Activated CD8-positive, alpha-beta memory T cell treated with anti-CD3 and anti-CD28 coated beads for 24 hours (primary cell): Measurements from ENCODE around the gene CMTM8.

Experiments used
- DNase-seq: peaks from one replicate; pipeline ENCODE4 v3.0.0-alpha.2; 2020

CMTM8 gene

DNA sequence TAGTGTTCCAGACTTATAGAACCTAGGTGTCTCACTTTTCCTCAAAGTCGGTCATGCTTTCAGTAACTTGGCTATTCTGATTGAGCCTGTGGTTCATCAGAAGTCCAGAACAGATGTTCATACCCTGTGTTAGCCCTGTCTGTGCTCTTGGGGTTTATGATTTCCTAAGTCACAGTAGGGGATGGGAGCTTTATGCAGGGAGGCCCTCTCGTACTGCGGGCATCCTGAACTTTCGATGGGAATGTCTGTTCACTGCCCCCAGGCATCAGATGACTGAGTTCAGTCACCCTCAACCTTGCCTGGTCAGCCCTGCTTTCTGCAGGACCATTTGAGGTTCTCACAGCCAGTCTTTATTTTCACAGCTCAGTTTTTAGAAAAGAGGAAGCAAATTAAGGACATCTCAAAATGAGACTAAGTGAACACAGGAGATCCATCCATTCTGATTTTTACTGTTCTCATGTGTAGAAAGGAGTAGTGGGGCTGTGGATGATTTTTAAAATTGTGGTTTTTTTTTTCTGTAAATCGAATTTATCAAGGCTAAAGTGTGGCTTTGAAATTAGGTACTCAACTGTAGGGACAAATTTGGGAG, 71.3 kb downstream of the CMTM8 start:
- DNase-seq = no peak

DNA sequence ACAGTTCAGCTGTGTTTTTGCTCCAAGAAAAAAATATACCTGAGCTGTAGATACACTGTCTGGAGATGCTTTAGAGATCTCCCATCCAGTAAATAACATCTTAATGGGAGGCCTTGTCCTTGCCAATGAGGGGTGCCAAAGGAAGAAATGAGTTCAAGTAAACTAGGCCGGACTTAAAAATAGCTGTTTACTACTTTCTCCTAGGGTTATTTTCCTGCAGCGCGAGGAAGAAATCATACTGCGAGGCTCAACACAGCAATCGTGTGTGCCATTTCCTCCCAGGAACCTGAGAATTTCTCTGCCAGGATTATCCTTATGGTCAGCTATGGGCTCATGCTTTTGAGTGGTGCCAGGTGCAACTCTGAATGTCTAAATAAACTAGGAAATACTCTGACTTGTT, 71.9 kb downstream of the CMTM8 start:
- no peak for DNase-seq

DNA sequence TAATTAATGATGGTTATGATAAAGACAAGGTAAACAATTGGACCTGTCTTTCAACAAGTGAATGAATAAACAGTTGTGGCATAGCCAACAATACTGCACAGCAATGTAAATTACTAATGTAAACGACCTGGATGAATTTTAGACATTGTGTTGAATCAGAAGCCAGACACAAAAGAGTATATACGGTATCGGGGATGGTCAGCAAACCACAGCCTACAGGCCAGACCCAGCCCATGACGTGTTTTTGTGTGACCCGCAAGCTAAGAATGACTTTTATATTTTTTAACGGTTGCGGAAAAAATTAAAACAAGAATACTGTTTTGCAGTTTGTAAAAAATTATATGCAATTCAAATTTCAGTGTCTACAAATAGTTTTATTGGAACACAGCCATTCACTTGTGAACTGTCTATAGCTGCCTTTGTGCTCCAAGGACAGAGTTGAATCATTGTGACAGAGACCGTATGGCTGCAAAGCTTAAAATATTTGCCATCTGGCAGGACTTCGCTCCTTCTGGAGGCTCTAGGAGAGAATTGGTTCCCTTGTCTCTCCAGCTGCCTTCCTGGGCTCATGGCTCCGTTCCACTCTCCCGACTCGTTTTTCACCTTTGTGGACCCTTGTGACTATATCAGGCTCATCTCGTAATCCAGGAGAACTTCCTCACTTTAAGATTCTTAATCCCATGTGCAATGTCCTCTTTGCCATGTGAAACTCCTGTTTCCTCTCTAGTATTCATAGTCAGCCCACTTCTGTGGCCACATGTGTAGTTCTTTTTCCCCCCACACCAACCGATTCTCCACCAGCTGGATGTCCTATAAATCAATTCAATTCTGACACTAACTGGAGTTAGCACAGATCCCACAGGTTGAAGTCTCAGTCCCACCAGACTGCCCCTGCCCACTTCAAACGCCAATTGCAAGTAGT, 72.7 kb downstream of the CMTM8 start:
- no peak for DNase-seq

GRCh38 chr3:32312251-32312650, 73.8 kb downstream of the CMTM8 start:
- no peak for DNase-seq

DNA sequence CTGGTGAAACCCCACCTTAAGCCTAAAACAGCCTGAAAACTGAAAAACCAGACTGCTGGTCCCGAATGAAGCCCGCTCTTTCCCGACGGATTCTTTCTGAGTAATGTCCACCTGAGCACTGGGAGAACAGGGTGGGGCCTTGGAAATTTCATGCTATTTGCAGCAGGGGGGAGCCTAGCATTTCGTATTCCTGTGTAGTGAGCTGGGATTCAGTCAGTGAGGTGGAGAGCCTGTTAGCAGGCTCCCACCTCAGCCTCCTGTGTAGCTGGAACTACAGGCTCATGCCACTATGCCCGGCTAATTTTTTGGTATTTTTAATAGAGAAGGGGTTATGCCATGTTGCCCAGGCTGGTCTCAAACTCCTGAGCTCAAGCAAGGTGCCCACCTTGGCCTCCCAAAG, 74.7 kb downstream of the CMTM8 start:
- DNase-seq = no peak

DNA sequence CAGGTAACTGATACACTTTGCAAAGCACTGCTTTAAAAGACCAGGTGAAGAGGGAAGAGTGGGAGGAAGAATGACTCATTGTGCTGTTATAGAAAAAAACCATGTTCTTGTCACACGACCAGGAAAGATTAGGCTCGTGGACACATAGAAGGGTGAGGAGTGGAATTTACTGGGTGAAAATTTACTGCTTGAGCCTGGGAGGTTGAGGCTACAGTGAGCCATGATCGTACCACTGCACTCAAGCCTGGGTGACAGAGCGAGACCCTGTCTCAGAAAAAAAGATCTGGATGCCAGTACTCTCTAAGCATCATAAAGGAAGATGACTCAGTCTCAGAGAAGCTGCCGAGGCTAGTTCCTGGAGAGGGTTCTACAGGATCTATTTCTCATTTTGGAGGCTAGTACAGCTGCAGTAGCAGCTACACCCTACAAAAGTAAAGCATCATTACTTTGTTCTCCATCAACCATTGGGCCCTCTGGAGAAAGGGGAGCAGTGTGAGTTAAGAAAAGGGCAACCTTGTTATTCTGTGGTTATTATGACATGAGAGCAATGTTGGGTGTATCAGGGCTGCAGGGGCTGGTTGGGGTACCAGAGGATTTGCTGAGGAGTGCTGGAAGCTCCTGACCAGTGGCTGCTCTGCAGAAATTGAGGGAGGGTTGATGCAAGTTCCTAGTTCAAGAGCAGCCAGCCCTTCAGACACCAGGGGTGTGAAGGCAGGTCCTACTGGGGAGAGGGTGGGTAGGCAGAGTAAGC, 75.4 kb downstream of the CMTM8 start:
- peak; percentile 65 for DNase-seq

DNA sequence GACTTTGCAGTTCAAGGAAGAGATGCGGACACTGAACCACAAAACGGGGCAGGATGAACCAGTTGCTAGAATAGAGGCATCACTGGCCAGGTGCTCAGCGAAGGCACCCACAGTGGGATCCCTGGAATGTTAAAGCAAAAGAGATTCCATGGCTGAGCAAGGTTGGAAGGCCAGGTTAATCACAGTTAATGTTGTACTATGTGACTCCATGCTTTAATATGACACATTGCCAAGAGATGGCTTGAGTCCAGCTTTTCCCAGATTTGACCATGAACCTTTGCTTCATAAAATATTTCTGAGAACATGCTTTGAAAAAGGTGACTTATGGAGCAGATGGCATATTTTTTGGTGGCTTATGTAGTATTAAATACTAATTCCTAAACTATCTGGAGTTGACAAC, 77.0 kb downstream of the CMTM8 start:
- DNase-seq = no peak

GRCh38 chr3:32316319-32316718, 77.8 kb downstream of the CMTM8 start:
- no peak for DNase-seq

GRCh38 chr3:32316976-32317375, 78.5 kb downstream of the CMTM8 start:
- DNase-seq = no peak

DNA sequence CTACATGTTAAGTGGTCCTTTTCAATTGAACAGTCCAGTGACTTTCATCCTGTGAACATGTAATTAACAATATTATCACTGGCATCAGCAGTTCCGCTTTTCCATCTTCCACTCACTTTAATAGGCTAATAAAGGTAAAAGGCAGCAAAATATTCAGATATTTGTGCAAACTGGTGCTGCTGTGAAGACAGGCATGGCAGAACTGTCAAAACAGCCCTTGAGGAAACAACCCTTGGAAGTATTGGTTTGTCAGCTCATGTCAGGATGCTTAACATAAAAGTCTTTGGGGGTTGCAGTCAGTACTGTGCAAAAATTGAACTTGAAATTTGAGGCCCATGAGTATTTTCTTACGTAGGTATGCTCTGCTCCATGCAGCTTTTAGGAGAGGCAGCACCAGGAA, 81.1 kb downstream of the CMTM8 start:
- DNase-seq = no peak

GRCh38 chr3:32320080-32320479, 81.6 kb downstream of the CMTM8 start:
- DNase-seq = no peak

DNA sequence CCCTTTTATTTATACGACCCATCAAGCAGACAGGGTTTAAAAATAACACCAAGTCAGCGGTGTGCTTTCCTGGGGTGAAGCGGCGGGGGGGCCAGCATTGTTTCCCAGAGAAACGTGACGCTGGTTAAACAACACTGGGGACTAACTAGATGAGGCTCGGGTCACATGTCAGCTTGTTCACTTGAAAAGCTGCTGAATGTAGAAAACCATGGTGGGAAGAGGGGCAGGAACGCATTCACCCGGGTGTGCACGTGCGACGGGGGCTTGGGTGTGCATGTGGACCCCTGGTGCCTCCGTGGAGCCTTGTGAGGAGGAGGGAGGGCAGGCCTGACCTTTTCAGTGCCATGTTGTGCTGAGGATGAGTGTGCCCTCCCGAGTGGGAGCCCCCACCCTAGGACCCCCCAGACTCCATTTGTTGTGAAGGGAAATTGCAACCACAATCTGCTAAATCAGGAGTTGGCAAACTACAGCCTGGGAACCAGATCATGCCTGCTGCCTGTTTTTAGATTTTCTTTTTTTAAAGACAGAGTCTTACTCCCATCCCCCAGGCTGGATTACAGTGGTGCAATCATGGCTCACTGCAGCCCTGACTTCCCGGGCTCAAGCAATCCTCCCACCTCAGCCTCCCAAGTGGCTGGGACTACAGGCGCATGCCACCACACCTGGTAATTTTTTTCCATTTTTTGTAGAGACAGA, 82.8 kb downstream of the CMTM8 start:
- no peak for DNase-seq

DNA sequence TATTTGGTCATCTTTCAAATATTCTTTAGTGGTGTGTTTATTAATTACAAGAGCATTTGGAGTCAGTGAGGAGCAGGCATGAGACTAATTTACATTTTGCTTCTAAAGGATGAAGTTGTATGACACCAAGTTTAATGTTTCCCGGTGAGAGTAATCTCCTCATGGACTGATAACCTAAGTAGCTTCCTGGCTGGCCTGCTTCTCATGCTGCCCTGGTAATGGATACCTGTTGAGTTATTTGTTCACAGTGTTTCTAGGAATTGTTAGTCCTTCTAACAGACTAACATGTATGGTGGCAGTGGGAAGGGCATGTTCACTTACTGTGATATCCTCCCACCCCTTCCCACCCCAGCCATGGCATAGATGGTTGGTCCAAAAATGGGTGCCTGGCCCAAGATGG, 83.8 kb downstream of the CMTM8 start:
- DNase-seq = no peak

- no peak for DNase-seq
Observed at GRCh38 chr3:32323604-32324003, 85.1 kb downstream of the CMTM8 start.

GRCh38 chr3:32325201-32325600, 86.7 kb downstream of the CMTM8 start:
- DNase-seq = no peak

GRCh38 chr3:32325927-32326326, 87.4 kb downstream of the CMTM8 start:
- no peak for DNase-seq

DNA sequence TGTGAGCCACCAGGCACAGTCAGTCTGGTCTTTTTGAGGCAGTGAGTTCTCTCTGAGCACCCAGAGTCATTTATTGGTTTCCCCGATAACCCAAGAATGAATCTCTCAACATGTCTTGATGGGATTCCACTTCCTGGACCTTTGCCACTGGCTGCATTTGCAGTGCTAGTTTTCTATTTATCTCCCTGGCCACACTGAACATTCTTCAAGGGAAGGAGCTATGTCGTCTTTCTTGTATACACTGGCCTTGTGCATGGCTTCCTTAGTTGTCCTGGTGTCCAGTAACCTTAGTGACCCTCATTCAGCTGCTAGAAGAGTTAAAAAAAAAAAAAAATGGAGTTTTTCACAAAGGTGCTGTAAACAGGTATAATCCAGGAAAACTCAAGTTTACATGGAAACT, 88.3 kb downstream of the CMTM8 start:
- DNase-seq = no peak

DNA sequence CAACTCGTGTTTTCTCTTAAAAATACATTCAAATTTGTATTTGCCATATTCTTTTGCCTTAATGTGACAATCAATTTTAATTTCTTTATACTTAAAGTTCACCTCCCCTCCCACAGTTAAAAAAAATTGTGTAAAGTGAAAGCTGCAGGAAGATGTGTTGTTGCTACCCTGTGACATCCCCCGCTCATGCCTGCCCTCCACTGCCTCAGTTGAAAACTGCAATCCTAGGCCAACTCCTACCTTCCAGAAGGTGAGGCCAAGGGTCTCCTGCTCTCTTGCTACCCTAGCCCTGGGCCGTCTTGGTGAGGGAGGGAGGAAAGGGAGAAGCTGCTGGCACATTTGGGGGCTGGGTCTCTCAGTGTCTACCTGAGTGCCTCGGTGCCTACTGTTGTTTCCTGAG, 96.2 kb downstream of the CMTM8 start:
- no peak for DNase-seq

DNA sequence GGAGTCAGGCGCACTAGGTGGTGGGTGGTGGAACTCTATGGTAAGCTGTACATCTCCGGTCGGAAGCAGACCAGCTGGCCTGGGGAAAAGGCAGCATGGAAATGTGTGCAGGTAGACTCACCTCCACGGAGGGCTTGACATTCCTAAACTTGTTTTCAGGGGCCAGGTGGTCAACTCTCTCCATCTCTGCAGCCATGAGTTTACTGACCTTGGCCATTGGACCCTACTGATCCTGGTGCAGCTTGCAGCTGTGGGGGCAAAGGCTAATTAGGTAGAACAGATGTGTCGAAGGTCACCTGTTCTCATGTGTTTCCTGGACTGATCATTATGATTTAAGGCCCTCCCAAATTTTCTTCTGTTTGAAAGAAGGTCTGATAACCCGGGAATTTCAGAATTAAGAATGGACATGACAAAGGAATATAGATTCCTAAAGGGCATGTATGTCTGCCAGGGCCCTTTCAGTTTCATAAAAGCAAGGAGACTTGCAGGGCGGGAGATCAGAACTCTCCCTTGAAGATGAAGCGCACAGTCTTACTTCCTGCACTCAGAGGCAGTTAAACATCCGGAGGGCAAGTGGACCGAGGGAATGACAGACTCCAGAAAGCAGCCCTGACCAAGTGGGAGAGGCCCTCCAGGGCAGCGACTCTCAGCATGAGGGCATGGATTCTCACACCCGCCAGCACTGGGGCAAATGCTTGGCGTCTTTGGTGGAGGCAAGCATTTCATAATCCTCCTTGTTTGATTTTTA, 97.1 kb downstream of the CMTM8 start:
- DNase-seq = no peak

- no peak for DNase-seq
Observed at GRCh38 chr3:32336113-32336498, 97.6 kb downstream of the CMTM8 start.

GRCh38 chr3:32337505-32337904, 99.0 kb downstream of the CMTM8 start:
- no peak for DNase-seq

DNA sequence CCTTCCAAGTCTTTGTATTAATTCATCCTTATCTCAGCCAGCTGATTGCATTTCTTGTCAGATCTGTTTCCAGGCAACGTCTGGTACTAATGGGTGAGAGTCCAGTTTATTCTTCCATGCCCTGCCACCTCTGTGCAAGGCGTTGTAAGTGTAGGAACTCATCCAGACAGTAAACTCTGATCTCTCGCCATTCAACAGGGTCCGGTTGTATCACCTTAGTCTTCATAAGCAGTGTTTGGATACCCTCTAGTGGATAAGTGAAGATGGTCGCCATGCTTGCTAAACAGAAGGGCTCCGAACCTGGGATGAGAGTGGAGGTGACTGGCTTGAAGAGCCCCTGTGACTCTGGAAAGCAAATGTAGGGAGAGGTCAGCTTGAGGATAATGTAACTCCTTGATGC, 101.6 kb downstream of the CMTM8 start:
- no peak for DNase-seq
